Astrocyte (in vitro differentiated cells and primary cell): Measurements from ENCODE around the gene APOBEC4. TPM values are rescaled to one million over a fixed set of nuclear protein-coding genes. Genes with fewer than 3 reads are reported as not detected.
A peak's percentile ranks its signal among the peaks of the same experiment; 100 is the strongest.
"Not testable (repeated sequence)": the region's sequence is repeated elsewhere in the genome, so short reads cannot be mapped to it uniquely, and the experiment has no call there.

ENCODE experiments used
- DNase-seq: peaks from one replicate; pipeline ENCODE4 v3.0.0-alpha.2; 2010; ENCODE audit warnings: low read depth
- FAIRE-seq: peaks from 2 replicates; lab custom pipeline; 2011; peaks lifted over from hg19 to GRCh38; lab: Jason Lieb, UNC
- H2AFZ ChIP-seq: 2 replicates; pipeline ENCODE4 v1.6.0; 2012; ENCODE audit warnings: low read depth, low read length, inconsistent platforms
- H3K27ac ChIP-seq: 2 replicates; pipeline ENCODE4 v1.5.1; 2011; ENCODE audit warnings: low read depth, low read length, inconsistent platforms
- H3K27me3 ChIP-seq: 2 replicates; pipeline ENCODE4 v1.6.0; 2011; ENCODE audit warnings: low read length, inconsistent platforms; ENCODE audit not compliant: insufficient read depth
- H3K36me3 ChIP-seq: 2 replicates; pipeline ENCODE4 v1.5.1; 2011; ENCODE audit warnings: low read length, inconsistent platforms; ENCODE audit not compliant: insufficient read depth
- H3K4me1 ChIP-seq: 2 replicates; pipeline ENCODE4 v1.5.1; 2011; ENCODE audit warnings: low read length, inconsistent platforms; ENCODE audit not compliant: insufficient read depth
- H3K4me2 ChIP-seq: 2 replicates; pipeline ENCODE4 v1.6.0; 2012; ENCODE audit warnings: low read length, inconsistent platforms
- H3K4me3 ChIP-seq: 2 replicates; pipeline ENCODE4 v1.5.1; 2011; ENCODE audit warnings: low read depth, mild to moderate bottlenecking, low read length, inconsistent platforms; ENCODE audit not compliant: insufficient read depth
- H3K79me2 ChIP-seq: 2 replicates; pipeline ENCODE4 v1.6.0; 2012; ENCODE audit warnings: mild to moderate bottlenecking, low read length, inconsistent platforms; ENCODE audit not compliant: insufficient read depth
- H3K9ac ChIP-seq: 2 replicates; pipeline ENCODE4 v1.6.0; 2012; ENCODE audit warnings: mild to moderate bottlenecking, low read length, inconsistent platforms
- H3K9me3 ChIP-seq: 2 replicates; pipeline ENCODE4 v1.5.1; 2012; ENCODE audit warnings: low read depth, mild to moderate bottlenecking, low read length, inconsistent platforms; ENCODE audit not compliant: insufficient read depth
- H4K20me1 ChIP-seq: 2 replicates; pipeline ENCODE4 v1.6.0; 2012; ENCODE audit warnings: low read length, inconsistent platforms; ENCODE audit not compliant: insufficient read depth
- H3K27ac Mint-ChIP-seq: one replicate; pipeline ENCODE4 v1.8.0; 2021; ENCODE audit warnings: mild to moderate bottlenecking, mixed read lengths; ENCODE audit not compliant: unreplicated experiment
- H3K27me3 Mint-ChIP-seq: one replicate; pipeline ENCODE4 v1.8.0; 2021; ENCODE audit warnings: low read depth, mixed read lengths; ENCODE audit not compliant: unreplicated experiment
- H3K36me3 Mint-ChIP-seq: one replicate; pipeline ENCODE4 v1.8.0; 2021; ENCODE audit warnings: low read depth, mixed read lengths; ENCODE audit not compliant: unreplicated experiment
- H3K4me1 Mint-ChIP-seq: one replicate; pipeline ENCODE4 v1.8.0; 2021; ENCODE audit warnings: low read depth, mixed read lengths; ENCODE audit not compliant: unreplicated experiment
- H3K4me3 Mint-ChIP-seq: one replicate; pipeline ENCODE4 v1.8.0; 2021; ENCODE audit warnings: mild to moderate bottlenecking, moderate library complexity, mixed read lengths; ENCODE audit not compliant: unreplicated experiment
- H3K9me3 Mint-ChIP-seq: one replicate; pipeline ENCODE4 v1.8.0; 2021; ENCODE audit warnings: mild to moderate bottlenecking, mixed read lengths; ENCODE audit not compliant: unreplicated experiment
- EZH2 ChIP-seq: IDR thresholded peaks from 2 replicates; pipeline ENCODE4 v1.6.1; 2012; ENCODE audit warnings: mild to moderate bottlenecking, low read length, inconsistent platforms; ENCODE audit not compliant: insufficient read depth
- total RNA-seq: library from RNA; stranded (reverse); gene quantifications from 2 replicates; pipeline ENCODE4 v1.2.1, GENCODE V29; 2021
- TF ChIP-seq, protein P1 (sequence below): IDR thresholded peaks from 2 replicates; pipeline ENCODE4 v1.5.1; 2011; ENCODE audit warnings: low read depth, mild to moderate bottlenecking, inconsistent platforms, low read length, moderate library complexity; ENCODE audit not compliant: insufficient read depth

The APOBEC4 gene
- total RNA-seq, 1 donor from 2014 or later: not detected

- H3K27me3 Mint-ChIP-seq: no peaks in the 10 kb centered on the region
- FAIRE-seq: no peak
- H2AFZ ChIP-seq: no peak overlapping the region
Observed at GRCh38 chr1:183685112-183685713, 32.1 kb upstream of the APOBEC4 start.

GRCh38 chr1:183679363-183679762 lies 26.2 kb upstream of the APOBEC4 start:
- H4K20me1 ChIP-seq, DNase-seq, H3K9me3 ChIP-seq, FAIRE-seq, H3K9ac ChIP-seq, H3K4me2 ChIP-seq, H3K4me1 ChIP-seq, H3K27me3 ChIP-seq, H2AFZ ChIP-seq, H3K4me3 ChIP-seq, H3K36me3 Mint-ChIP-seq, H3K36me3 ChIP-seq, H3K4me1 Mint-ChIP-seq, H3K27ac Mint-ChIP-seq, H3K27me3 Mint-ChIP-seq, H3K4me3 Mint-ChIP-seq, H3K9me3 Mint-ChIP-seq, H3K79me2 ChIP-seq, H3K27ac ChIP-seq: not testable (repeated sequence)

More at GRCh38 chr1:183685112-183685713, 32.1 kb upstream of the APOBEC4 start:
- peaks cover 3% of the 10 kb centered on the region for H3K4me1 Mint-ChIP-seq
- no peak overlapping the region for H3K9ac ChIP-seq
- H3K79me2 ChIP-seq: no peaks in the 10 kb centered on the region
- no peaks in the 10 kb centered on the region for H3K9me3 ChIP-seq
- no peaks in the 10 kb centered on the region for H4K20me1 ChIP-seq
- H3K27ac Mint-ChIP-seq: no peak overlapping the region
- no peaks in the 10 kb centered on the region for H3K4me1 ChIP-seq
- no peaks in the 10 kb centered on the region for H3K27me3 ChIP-seq
- no peak overlapping the region for H3K27ac ChIP-seq
- H3K4me3 Mint-ChIP-seq: no peak overlapping the region
- no peak overlapping the region for H3K4me2 ChIP-seq
- TF ChIP-seq, protein P1, sequence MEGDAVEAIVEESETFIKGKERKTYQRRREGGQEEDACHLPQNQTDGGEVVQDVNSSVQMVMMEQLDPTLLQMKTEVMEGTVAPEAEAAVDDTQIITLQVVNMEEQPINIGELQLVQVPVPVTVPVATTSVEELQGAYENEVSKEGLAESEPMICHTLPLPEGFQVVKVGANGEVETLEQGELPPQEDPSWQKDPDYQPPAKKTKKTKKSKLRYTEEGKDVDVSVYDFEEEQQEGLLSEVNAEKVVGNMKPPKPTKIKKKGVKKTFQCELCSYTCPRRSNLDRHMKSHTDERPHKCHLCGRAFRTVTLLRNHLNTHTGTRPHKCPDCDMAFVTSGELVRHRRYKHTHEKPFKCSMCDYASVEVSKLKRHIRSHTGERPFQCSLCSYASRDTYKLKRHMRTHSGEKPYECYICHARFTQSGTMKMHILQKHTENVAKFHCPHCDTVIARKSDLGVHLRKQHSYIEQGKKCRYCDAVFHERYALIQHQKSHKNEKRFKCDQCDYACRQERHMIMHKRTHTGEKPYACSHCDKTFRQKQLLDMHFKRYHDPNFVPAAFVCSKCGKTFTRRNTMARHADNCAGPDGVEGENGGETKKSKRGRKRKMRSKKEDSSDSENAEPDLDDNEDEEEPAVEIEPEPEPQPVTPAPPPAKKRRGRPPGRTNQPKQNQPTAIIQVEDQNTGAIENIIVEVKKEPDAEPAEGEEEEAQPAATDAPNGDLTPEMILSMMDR: peak; percentile 68
- TF ChIP-seq EZH2: no peak
- no peaks in the 10 kb centered on the region for H3K9me3 Mint-ChIP-seq
- H3K36me3 ChIP-seq: no peaks in the 10 kb centered on the region
- no peaks in the 10 kb centered on the region for H3K36me3 Mint-ChIP-seq
- no peak overlapping the region for H3K4me3 ChIP-seq
- peak; percentile 10 for DNase-seq

GRCh38 chr1:183678819-183679218 lies 25.7 kb upstream of the APOBEC4 start:
- Histone ChIP-seq H3K4me1 (no peaks in the 10 kb centered on the region), H3K9me3 (no peaks in the 10 kb centered on the region), H3K4me2 (no peak overlapping the region), H3K27ac (no peak overlapping the region), H3K4me3 (no peak overlapping the region), H2AFZ (no peak overlapping the region), H4K20me1 (no peaks in the 10 kb centered on the region), H3K79me2 (no peaks in the 10 kb centered on the region), H3K27me3 (no peaks in the 10 kb centered on the region), H3K36me3 (no peaks in the 10 kb centered on the region), H3K9ac (no peak overlapping the region)
- FAIRE-seq: no peak
- Mint-ChIP-seq H3K27me3 (no peaks in the 10 kb centered on the region), H3K4me3 (no peak overlapping the region), H3K9me3 (peaks cover 1% of the 10 kb centered on the region), H3K4me1 (no peaks in the 10 kb centered on the region), H3K36me3 (no peaks in the 10 kb centered on the region), H3K27ac (no peak overlapping the region)
- TF ChIP-seq, protein P1: no peak
- no peak for TF ChIP-seq EZH2
- DNase-seq: no peak
